HL-60 (cell line): ENCODE measurements around the gene KLHDC3.
A peak's percentile ranks its signal among the peaks of the same experiment; 100 is the strongest.

Experiments
- DNase-seq, 2 experiments: peaks; one replicate each; pipeline ENCODE4 v3.0.0-alpha.2; 2010 to 2020; ENCODE audit warnings: low read depth in 1 of 2, low spot score in 1 of 2
- H3K27ac ChIP-seq: fragments of 250-450 bp; sonication (Bioruptor Pico); replicated peaks from 2 replicates; pipeline ENCODE4 v1.5.1; 2020; ENCODE audit warnings: mild to moderate bottlenecking, moderate library complexity
- H3K27me3 ChIP-seq: fragments of 250-450 bp; sonication (Bioruptor Pico); 2 replicates; pipeline ENCODE4 v1.5.1; 2021; ENCODE audit warnings: mild to moderate bottlenecking, moderate library complexity; ENCODE audit not compliant: insufficient read depth, poor library complexity, severe bottlenecking
- H3K4me3 ChIP-seq: replicated peaks from 2 replicates; pipeline ENCODE4 v1.5.1; 2011; ENCODE audit warnings: mild to moderate bottlenecking, control low read depth, low read length; ENCODE audit not compliant: insufficient read depth
- GABPA ChIP-seq: IDR thresholded peaks from 2 replicates; pipeline ENCODE4 v1.6.1; 2012; ENCODE audit warnings: low read depth
- POLR2AphosphoS5 ChIP-seq: IDR thresholded peaks from 2 replicates; pipeline ENCODE4 v1.6.1; 2012; ENCODE audit warnings: low read depth
- SPI1 ChIP-seq: IDR thresholded peaks from 2 replicates; pipeline ENCODE4 v1.6.1; 2012; ENCODE audit warnings: low read depth, mild to moderate bottlenecking, borderline replicate concordance
- TF ChIP-seq, protein P1 (sequence below): IDR thresholded peaks from 2 replicates; pipeline ENCODE4 v1.6.1; 2012; ENCODE audit warnings: low read depth; ENCODE audit not compliant: insufficient replicate concordance
- TF ChIP-seq, protein P2 (sequence below): IDR thresholded peaks from one replicate; pipeline ENCODE4 v1.5.1; 2011; ENCODE audit warnings: low read length, control low read depth, inconsistent platforms; ENCODE audit not compliant: insufficient read depth

Gene KLHDC3

DNA sequence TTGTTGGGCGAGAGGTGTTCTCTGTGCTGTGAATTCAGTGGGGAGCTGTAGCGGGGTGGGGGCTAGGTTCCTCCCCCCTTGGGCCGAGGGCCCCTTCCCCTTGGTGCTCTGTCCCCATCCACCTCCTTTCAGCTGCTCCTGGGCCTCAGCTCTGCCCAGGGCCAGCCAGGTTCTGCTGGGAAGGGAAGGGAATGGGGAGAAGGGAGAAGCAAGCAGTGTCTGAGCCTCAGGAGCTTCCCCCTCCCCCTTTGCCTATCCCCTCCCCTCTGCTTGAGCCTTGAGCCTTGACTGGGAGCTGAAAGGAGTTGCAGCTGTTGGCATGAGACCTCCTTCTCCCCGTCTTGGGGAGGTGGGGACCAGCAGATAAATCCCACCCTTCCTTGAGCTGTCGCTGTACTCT lies 6.8 kb downstream of the KLHDC3 start:
- Histone ChIP-seq H3K27ac (peak overlapping the region; percentile 85), H3K4me3 (peak overlapping the region; percentile 79), H3K27me3 (no peaks in the 10 kb centered on the region)
- no peak for DNase-seq
- TF ChIP-seq, protein P1, sequence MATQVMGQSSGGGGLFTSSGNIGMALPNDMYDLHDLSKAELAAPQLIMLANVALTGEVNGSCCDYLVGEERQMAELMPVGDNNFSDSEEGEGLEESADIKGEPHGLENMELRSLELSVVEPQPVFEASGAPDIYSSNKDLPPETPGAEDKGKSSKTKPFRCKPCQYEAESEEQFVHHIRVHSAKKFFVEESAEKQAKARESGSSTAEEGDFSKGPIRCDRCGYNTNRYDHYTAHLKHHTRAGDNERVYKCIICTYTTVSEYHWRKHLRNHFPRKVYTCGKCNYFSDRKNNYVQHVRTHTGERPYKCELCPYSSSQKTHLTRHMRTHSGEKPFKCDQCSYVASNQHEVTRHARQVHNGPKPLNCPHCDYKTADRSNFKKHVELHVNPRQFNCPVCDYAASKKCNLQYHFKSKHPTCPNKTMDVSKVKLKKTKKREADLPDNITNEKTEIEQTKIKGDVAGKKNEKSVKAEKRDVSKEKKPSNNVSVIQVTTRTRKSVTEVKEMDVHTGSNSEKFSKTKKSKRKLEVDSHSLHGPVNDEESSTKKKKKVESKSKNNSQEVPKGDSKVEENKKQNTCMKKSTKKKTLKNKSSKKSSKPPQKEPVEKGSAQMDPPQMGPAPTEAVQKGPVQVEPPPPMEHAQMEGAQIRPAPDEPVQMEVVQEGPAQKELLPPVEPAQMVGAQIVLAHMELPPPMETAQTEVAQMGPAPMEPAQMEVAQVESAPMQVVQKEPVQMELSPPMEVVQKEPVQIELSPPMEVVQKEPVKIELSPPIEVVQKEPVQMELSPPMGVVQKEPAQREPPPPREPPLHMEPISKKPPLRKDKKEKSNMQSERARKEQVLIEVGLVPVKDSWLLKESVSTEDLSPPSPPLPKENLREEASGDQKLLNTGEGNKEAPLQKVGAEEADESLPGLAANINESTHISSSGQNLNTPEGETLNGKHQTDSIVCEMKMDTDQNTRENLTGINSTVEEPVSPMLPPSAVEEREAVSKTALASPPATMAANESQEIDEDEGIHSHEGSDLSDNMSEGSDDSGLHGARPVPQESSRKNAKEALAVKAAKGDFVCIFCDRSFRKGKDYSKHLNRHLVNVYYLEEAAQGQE = no peak
- TF ChIP-seq, protein P2, sequence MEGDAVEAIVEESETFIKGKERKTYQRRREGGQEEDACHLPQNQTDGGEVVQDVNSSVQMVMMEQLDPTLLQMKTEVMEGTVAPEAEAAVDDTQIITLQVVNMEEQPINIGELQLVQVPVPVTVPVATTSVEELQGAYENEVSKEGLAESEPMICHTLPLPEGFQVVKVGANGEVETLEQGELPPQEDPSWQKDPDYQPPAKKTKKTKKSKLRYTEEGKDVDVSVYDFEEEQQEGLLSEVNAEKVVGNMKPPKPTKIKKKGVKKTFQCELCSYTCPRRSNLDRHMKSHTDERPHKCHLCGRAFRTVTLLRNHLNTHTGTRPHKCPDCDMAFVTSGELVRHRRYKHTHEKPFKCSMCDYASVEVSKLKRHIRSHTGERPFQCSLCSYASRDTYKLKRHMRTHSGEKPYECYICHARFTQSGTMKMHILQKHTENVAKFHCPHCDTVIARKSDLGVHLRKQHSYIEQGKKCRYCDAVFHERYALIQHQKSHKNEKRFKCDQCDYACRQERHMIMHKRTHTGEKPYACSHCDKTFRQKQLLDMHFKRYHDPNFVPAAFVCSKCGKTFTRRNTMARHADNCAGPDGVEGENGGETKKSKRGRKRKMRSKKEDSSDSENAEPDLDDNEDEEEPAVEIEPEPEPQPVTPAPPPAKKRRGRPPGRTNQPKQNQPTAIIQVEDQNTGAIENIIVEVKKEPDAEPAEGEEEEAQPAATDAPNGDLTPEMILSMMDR = no peak
- TF ChIP-seq POLR2AphosphoS5 (no peak), SPI1 (no peak), GABPA (no peak)

DNA sequence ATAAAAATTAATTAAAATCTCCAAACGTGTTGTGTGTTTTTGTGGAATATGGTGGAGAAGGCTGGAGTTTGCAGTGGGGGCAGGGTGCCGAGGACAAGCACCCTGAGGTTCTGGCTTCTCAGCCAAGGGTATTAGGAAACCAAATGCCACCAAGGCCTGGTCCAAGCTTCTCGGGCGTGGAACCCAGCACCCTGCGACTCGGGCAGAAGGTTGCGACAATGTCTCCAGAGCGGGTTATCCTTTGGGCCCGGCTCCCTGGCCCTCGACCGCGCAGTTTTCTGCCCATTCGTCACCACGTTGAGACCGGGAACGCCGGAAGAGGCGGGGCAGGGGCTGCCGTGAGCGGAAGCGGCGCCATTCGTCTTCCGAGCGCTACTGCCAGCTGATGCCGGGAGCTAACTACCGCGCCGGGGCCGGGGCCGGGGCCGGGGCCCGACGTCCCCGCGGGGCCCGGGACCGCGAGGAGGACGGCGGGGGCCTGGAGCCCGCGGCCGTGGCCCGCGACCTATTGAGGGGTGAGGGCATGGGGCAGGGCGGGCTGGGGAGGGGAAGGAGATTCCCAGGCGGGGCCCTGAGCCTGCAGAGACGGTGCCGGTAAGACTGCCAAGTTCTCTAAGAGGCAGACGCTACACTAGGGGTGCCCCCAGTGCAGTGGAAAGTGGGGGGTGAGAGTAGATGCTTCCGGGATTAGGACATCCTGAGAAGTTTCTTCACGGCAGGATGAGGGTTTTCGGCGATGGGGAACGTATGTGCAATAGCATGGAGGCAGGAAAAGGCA lies 7.4 kb downstream of the KLHDC3 start, which contains the start of gene RRP36:
TSS of gene RRP36 (plus strand) at position 354 of the 778 bp plus-strand sequence. CDS start at position 386, 32 bp downstream.
- Histone ChIP-seq H3K27ac (peak within 1 kb of the TSS; percentile 85), H3K27me3 (no peaks in the 10 kb centered on the region), H3K4me3 (peak within 1 kb of the TSS; percentile 79)
- DNase-seq = peak; percentile 70 to 83
- TF ChIP-seq, protein P2 = no peak
- TF ChIP-seq SPI1 (peak; percentile 23; the same call in 1 of the 2 replicates), GABPA (peak; percentile 80), POLR2AphosphoS5 (peak; percentile 81)
- TF ChIP-seq, protein P1 = no peak

DNA sequence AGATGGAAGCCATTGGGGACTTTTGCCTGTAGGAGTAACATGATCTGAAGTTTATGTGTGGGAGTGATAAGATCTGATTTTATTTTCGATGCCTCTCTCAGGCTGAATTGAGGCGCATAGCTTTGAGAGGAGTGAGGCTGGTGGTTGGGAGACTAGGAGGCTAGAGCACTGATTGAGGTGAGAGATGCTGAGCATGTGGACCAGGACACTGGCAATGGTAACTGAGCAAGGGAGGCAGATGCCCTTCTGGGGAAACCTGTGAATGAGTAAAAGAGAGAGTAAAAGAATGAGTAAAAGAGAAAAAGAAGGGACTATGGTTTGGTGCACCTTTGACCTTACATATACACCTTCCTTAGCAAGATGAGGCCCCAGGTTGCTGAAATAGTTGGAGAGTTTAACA lies 10.4 kb downstream of the KLHDC3 start:
- no peak overlapping the region for H3K27ac ChIP-seq
- no peaks in the 10 kb centered on the region for H3K27me3 ChIP-seq
- no peak for DNase-seq
- H3K4me3 ChIP-seq = no peak overlapping the region
- TF ChIP-seq, protein P1 = no peak
- TF ChIP-seq SPI1 (no peak), POLR2AphosphoS5 (no peak), GABPA (no peak)
- TF ChIP-seq, protein P2 = no peak
